Activated naive CD8-positive, alpha-beta T cell treated with anti-CD3 and anti-CD28 coated beads, Interleukin-2, amount 10 ng/mL, durations not matched to agents 7 days and 5 days (primary cell): ENCODE results near the gene GATA2. TPM values are rescaled to one million over a fixed set of nuclear protein-coding genes. Genes with fewer than 3 reads are reported as not detected.

Experiments
- ATAC-seq: fragments of 150-1000 bp; cut with Tn5 transposase; one replicate; pipeline ENCODE4 v1.10.0; 2021; ENCODE audit warnings: low read depth, moderate library complexity
- POLR2A ChIA-PET: fragments of 350-600 bp; sonication (Branson Sonifier 250); formaldehyde crosslinking; loops from one replicate; lab custom pipeline; 2021; ENCODE audit warnings: antibody characterized with exemption; lab: Charles Lee
- DNase-seq: peaks from one replicate; pipeline ENCODE4 v3.0.0; 2021
- H3K27ac Mint-ChIP-seq: one replicate; pipeline ENCODE4 v1.8.0; 2022; ENCODE audit warnings: mild to moderate bottlenecking, mixed read lengths
- H3K27me3 Mint-ChIP-seq: one replicate; pipeline ENCODE4 v1.8.0; 2022; ENCODE audit warnings: mild to moderate bottlenecking, moderate library complexity, mixed read lengths
- H3K36me3 Mint-ChIP-seq: one replicate; pipeline ENCODE4 v1.8.0; 2021; ENCODE audit warnings: mild to moderate bottlenecking, mixed read lengths
- H3K4me1 Mint-ChIP-seq: one replicate; pipeline ENCODE4 v1.8.0; 2021; ENCODE audit warnings: mixed read lengths
- H3K4me3 Mint-ChIP-seq: one replicate; pipeline ENCODE4 v1.8.0; 2022; ENCODE audit warnings: mild to moderate bottlenecking, moderate library complexity, mixed read lengths
- H3K9me3 Mint-ChIP-seq: one replicate; pipeline ENCODE4 v1.8.0; 2021; ENCODE audit warnings: mixed read lengths
- total RNA-seq, 2 experiments: library from RNA; stranded (reverse); gene quantifications; one replicate each; pipeline ENCODE4 v1.2.3, GENCODE V29; 2021

The GATA2 gene
- not detected for total RNA-seq

DNA sequence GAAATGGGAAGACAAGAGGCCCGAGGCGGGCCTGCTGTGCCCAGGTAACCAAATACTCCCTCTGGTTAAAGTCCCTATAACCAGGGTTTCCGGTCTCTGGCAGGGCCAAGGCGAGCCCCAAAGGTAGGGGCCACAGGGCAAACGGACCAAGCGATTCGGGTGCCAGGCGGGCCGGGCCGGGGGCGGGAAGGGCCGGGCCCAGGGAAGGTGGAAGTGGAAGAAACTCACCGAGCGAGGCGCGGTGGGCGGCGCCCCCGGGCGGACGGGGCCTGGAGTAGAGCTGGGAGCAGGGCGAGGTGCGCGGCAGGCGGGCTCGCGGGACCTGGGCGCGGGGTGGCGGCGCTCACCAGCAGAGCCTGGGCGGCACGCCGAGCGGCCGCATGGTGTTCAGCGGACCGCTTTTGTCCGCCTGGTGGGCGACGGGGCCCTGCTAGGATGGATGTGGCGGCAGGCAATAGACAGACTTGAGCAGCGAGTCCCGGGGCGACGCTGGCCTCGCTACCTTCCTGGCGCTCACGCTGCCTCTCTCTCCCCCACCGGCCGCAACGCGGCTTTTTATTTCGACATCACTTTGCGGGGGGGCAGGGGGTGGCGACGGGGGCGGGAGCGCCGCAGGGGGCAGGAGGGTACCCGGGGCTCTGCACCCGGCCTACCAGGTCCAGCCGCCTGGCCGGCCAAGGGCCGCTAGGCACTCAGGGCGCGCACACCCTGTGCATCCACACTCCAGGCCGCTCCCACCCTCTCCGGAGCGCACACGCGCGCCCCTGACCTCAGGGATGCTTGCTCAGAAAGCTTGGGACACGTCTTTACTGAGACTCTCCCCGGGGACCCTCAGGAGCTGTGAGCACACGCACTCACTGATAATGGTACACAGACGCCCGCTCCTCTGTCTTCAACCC lies at the start of gene GATA2:
GATA2 (minus strand) TSS at position 531 of the 899 bp plus-strand sequence. CDS start 6,170 bp downstream, outside the sequence.
- H3K4me1 Mint-ChIP-seq, result peaks cover 12% of the 10 kb centered on the region
- H3K27ac Mint-ChIP-seq, result peak within 1 kb of the TSS; percentile 34
- DNase-seq (peak; percentile 65), ATAC-seq (peak; percentile 27)
- POLR2A ChIA-PET, result no interaction called here
- no peaks in the 10 kb centered on the region for H3K9me3 Mint-ChIP-seq
- H3K27me3 Mint-ChIP-seq, result peaks cover 74% of the 10 kb centered on the region
- no peaks in the 10 kb centered on the region for H3K36me3 Mint-ChIP-seq
- H3K4me3 Mint-ChIP-seq, result no peak within 1 kb of the TSS

DNA sequence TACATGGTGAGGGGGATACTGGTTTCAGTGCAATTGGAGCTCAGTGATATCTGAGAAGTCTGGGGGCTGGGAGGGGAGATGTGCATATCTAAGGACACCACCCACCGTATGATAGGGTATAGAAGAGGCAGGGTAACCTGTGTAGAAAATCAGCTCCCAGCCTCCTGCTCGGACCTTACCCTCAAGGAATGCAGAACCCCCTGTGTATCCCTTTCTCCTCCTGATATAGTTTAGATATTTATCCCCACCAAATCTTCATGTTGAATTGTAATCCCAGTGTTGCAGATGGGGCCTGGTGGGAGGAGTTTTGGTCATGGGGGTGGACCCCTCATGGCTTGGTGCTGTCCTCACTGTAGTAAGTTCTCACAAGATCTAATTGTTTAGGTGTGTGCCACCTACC lies 48.2 kb upstream of the GATA2 start:
- POLR2A ChIA-PET, result no interaction called here
- peaks cover 26% of the 10 kb centered on the region for H3K27me3 Mint-ChIP-seq
- no peaks in the 10 kb centered on the region for H3K4me1 Mint-ChIP-seq
- no peak overlapping the region for H3K27ac Mint-ChIP-seq
- no peak for DNase-seq
- ATAC-seq, result no peak
- no peak overlapping the region for H3K4me3 Mint-ChIP-seq
- no peaks in the 10 kb centered on the region for H3K9me3 Mint-ChIP-seq
- no peaks in the 10 kb centered on the region for H3K36me3 Mint-ChIP-seq

DNA sequence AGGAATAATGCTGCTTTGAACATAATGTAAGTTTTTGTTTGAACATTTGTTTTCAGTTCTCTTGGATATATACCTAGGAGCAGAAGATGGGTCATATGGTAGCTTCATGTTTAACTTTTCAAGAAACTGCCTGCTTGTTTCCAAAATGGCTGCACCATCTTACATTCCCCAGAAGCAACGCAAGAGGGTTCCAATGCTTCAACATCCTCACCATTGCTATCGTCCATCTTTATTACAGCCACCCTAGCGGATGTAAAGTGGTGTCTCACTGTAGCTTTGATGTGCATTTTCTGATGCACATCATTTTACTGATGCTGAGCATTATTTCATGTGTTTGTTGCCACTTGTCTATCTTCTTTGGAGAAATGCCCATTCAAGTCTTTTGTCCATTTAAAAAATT lies 46.4 kb upstream of the GATA2 start:
- DNase-seq (no peak), ATAC-seq (no peak)
- Mint-ChIP-seq H3K27me3 (peaks cover 43% of the 10 kb centered on the region), H3K9me3 (no peaks in the 10 kb centered on the region), H3K27ac (no peak overlapping the region), H3K36me3 (no peaks in the 10 kb centered on the region), H3K4me3 (no peak overlapping the region), H3K4me1 (no peaks in the 10 kb centered on the region)
- POLR2A ChIA-PET, result no interaction called here

DNA sequence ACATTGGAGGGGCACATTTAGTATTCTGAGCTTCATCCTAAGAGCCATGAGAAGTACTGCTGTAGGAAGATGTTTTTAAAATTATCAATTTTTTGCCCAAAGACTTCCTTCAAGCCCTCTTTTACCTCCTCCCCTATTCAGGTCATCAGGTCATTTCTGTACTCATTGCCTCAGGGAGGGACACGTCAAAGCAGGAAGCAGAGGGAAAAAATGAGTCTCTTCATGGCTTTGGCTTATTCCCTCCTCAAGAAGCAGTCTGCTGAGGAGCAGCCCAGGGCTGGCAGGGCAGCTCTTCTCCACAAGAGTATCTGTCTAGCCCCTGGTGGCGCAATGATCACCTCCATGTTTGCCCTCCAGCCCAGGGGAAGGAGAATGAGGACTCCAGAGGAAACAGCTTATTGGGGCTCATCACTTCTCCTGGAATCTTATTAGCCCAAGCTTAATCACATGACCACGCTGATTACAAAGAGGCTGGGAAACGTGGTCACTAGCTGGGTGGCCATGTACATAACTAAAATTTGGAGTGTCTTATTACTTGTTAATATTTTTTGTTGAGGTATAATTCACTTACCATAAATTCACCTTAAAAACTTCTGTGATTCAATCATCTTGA lies 44.2 kb upstream of the GATA2 start:
- Mint-ChIP-seq H3K4me1 (no peaks in the 10 kb centered on the region), H3K9me3 (no peaks in the 10 kb centered on the region), H3K4me3 (no peak overlapping the region), H3K27ac (peak overlapping the region; percentile 50), H3K36me3 (no peaks in the 10 kb centered on the region), H3K27me3 (peaks cover 55% of the 10 kb centered on the region)
- ATAC-seq, result no peak
- DNase-seq, result no peak
- POLR2A ChIA-PET, result no interaction called here

DNA sequence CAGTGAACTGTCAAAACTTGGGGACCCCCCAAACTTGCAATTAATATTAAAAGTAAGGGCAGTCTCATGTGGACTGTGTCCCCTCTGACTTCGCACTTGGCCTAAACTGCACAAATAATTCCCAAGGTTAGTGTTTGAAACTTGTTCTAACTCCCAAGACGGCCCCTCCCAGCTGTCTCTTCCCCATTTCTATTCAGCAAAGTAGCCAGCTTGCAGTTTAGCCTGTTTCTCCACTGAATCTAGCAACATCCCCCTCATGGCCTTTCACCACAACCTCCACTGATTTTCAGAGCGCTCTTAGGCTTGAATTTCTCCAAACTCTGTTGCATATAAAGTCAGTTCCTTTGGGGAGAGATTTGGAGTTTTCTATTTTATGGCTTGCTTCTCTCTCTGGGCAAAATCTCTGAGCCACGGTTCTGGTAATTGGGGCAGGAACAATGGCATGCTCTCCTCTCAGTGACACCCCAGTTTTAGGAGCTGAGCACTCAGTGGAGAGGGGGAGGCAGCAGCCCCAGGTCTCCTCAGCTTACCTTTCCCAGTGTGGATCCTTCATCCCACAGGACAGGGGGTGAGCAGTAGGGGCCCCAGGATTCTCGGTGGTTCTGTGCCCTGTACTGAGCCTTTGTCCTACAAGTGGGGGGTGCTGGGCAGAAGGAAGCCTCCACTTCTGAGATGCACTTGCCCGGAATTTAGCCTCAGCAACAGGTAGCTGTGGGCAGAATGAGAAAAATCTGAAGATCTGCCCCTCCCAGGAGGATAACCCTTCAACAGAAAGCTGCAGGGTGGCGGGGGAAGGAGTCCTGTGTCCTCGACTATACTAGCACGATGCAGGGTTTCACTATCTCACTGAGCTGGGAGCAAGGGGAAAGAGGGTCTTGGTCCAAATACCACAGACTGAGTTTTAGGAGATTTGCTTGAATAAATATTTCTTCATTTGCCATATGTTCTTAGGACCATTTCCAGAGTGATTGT lies 39.3 kb upstream of the GATA2 start:
- Mint-ChIP-seq H3K4me3 (no peak overlapping the region), H3K9me3 (no peaks in the 10 kb centered on the region), H3K36me3 (no peaks in the 10 kb centered on the region), H3K27me3 (peaks cover 82% of the 10 kb centered on the region), H3K27ac (no peak overlapping the region), H3K4me1 (no peaks in the 10 kb centered on the region)
- ATAC-seq, result no peak
- POLR2A ChIA-PET, result no interaction called here
- no peak for DNase-seq

DNA sequence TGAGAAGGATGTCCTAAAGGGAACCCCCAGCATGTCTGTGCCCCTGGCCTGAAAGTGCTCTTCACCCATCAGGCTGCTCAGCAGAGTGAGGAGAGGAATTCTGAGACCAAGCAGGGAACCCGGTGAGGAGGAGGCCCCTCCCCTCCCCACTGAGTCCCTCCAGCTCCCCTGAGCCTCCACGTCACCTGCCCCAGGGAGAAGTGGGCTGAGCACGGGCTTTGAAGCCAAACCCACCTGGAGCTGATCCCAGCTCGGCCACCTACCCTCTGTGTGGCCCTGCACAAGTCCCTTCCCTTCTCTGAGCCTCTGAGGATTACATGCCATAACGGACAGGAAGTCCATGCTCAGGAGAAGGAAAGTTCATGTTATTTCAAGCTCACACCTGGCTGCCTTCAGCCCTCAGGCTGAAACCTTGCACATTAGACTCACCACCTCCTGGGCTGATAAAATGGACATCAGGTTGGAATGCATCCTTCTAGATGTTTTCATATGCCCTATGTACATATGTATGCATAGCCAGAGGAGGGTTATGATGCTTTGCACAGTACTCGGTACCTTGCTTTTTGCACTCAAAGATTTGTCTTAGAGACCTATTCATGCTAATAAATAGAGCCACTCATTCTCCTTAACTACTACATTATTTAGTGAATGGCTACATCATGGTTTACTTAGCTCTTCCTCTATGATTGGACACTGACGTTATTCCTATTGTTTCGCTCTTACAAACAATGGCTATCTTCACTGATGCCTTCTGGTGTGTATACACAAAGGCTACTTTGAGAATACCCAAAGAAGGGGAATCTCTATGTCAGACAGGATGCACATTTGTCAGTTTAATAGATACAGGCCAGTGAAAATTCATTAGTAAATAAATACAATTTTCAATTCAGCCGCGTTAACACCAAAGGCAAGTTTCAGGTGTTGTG lies 31.6 kb upstream of the GATA2 start:
- POLR2A ChIA-PET, result no interaction called here

DNA sequence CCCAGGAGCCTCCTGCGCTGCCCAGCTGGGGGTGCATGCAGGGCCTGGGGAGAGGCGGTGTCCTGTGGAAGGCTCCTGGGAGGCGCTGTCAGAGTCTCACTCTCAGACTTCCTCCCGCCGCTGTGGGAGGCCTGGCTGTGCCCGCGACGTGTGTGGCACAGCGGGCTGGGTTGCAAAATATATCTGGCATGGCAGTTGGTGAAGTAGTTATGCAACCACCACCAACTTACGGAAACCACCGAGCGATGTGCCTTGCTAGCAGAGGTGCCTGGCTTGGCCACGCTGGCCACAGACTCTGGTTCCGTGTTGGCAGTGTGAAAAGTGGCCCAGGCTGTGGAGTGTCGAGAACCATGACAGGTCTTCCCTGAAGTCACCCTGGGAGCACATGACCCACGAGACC lies 30.6 kb upstream of the GATA2 start:
- no peak for DNase-seq
- no peaks in the 10 kb centered on the region for H3K9me3 Mint-ChIP-seq
- H3K27me3 Mint-ChIP-seq, result peaks cover 37% of the 10 kb centered on the region
- H3K36me3 Mint-ChIP-seq, result no peaks in the 10 kb centered on the region
- no peaks in the 10 kb centered on the region for H3K4me1 Mint-ChIP-seq
- ATAC-seq, result no peak
- no peak overlapping the region for H3K4me3 Mint-ChIP-seq
- POLR2A ChIA-PET, result no interaction called here
- H3K27ac Mint-ChIP-seq, result no peak overlapping the region

More for the DNA sequence above, 31.6 kb upstream of the GATA2 start:
- H3K27ac Mint-ChIP-seq, result no peak overlapping the region
- DNase-seq (no peak), ATAC-seq (no peak)
- no peaks in the 10 kb centered on the region for H3K4me1 Mint-ChIP-seq
- no peaks in the 10 kb centered on the region for H3K9me3 Mint-ChIP-seq
- no peaks in the 10 kb centered on the region for H3K36me3 Mint-ChIP-seq
- H3K4me3 Mint-ChIP-seq, result no peak overlapping the region
- H3K27me3 Mint-ChIP-seq, result peaks cover 37% of the 10 kb centered on the region

DNA sequence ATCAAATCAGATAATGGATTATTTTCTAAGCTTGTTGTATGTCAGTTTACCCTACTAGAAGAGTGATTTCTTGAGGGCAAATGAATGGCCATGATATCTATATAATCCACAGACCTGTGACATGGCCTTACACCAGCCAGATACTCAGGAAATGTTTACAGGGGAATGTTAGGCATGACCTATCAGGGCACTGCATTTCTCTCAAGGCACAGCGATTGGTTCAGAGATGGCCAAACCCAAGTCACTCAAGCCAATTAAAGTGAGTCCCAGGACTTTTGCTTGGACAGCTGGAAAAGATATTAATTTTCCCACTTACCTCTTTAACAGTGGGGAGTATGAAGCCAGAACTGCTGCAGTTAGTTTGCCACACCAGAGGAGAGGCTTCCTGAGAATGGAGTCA lies 28.7 kb upstream of the GATA2 start:
- Mint-ChIP-seq H3K36me3 (no peaks in the 10 kb centered on the region), H3K4me3 (no peak overlapping the region), H3K4me1 (no peaks in the 10 kb centered on the region), H3K27me3 (peaks cover 25% of the 10 kb centered on the region), H3K27ac (no peak overlapping the region), H3K9me3 (no peaks in the 10 kb centered on the region)
- DNase-seq (no peak), ATAC-seq (no peak)
- POLR2A ChIA-PET, result no interaction called here

DNA sequence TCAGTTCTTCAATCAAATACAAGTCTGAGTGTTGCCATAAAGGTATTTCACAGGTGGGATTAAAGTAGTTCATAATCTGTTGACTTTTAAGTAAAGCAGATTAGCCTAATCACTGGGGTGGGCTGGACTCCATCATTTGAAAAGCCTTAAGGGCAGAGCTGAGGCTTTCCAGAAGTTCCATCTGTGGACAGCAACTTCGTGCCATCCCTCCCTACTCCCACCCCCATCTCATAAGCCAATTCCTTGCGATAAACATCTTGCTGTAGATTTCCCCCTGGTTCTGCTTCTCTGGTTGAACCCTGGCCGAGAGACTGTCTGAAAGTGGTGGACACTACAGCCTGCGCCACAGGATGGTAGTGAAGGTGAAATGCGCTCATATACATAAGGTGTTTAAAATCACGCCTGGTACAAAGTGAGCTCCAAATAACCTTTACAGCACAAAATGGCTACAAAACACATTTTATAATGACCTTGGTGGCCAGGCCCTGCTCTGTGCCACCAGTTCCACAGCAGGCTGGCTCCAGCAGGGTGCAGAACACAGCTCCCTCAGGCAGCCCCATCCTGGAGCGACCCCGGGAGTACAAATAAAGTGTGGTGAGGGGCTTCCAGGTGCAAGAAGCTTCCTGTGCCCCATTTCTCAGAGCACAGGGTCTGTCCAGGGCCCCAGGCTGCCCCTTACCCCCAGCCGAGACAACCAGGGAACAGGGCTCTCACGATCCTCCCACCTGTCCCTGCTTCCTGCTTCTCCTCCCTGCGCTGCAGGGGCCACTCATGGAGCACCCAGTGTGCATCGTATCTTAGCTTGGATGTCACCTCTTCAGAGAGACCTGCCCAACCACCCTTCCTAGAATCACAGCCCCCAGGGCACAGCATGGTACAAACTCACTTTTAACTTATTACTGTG lies 25.8 kb upstream of the GATA2 start:
- Mint-ChIP-seq H3K4me3 (no peak overlapping the region), H3K4me1 (no peaks in the 10 kb centered on the region), H3K9me3 (peaks cover 8% of the 10 kb centered on the region), H3K27ac (no peak overlapping the region), H3K27me3 (peaks cover 38% of the 10 kb centered on the region), H3K36me3 (peaks cover 2% of the 10 kb centered on the region)
- POLR2A ChIA-PET, result no interaction called here
- DNase-seq, result no peak
- no peak for ATAC-seq

DNA sequence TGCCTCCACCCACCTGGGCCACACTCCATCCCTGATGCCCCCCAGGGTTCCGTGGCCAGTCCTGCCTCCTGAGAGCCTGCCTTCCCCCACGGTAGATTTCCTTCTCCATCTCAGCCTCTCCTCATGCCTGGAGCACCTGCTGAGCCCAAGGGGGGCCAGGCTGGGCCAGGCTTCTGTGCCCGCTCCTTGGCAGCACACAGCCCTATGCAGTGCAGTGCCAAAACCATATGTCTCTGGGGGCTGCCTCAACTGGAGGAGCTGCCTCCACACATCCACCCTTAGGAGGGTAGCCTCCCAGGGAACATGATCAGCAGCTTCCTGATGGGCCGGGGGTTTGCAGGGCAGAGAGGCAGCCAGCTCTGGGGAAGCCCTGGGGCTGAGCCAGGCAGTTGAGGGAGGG lies 24.6 kb upstream of the GATA2 start:
- Mint-ChIP-seq H3K27ac (no peak overlapping the region), H3K9me3 (peaks cover 12% of the 10 kb centered on the region), H3K4me3 (no peak overlapping the region), H3K36me3 (peaks cover 2% of the 10 kb centered on the region), H3K27me3 (peaks cover 42% of the 10 kb centered on the region), H3K4me1 (no peaks in the 10 kb centered on the region)
- DNase-seq, result no peak
- POLR2A ChIA-PET, result no interaction called here
- no peak for ATAC-seq

DNA sequence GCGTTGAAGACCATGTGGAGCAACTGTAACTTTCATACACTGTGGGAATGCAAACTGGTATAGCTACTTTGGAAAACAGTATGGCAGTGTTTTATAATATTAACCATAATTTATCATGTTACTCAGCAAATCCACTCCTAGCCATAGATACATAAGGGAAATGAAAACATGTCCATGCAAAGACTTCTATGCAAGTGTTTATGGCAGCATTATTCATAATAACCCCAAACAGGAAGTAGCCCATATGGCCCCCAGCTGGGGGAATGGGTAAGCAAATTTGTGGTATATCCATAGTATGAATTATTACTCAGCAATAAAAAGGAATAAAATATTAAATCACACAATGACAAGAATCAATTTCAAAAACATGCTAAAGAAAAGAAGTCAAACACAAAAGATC lies 23.0 kb upstream of the GATA2 start:
- no peak overlapping the region for H3K4me3 Mint-ChIP-seq
- no peak overlapping the region for H3K27ac Mint-ChIP-seq
- DNase-seq, result no peak
- H3K9me3 Mint-ChIP-seq, result peaks cover 12% of the 10 kb centered on the region
- POLR2A ChIA-PET, result no interaction called here
- ATAC-seq, result no peak
- H3K27me3 Mint-ChIP-seq, result peaks cover 50% of the 10 kb centered on the region
- H3K4me1 Mint-ChIP-seq, result no peaks in the 10 kb centered on the region
- H3K36me3 Mint-ChIP-seq, result peaks cover 2% of the 10 kb centered on the region

DNA sequence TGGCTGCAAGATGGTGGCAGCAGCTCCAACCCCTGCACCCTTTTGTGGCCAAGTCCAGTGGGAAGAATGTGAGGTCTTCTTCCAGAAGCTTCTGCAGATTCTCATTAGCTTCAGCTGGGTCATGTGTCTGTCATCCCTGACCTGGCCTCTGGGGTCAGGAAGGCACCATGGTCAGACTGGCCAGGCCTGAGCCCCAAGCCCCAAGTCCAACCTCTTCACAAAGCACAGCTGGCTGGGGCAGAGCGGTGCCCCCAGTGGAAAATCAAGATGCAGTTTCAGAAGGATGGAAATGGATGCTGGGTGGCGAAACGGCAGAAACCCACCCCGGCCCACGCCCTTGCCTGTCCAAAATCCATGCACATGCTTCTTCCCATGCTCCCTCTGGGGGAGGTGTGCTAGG lies 15.9 kb upstream of the GATA2 start:
- Mint-ChIP-seq H3K27me3 (peaks cover 29% of the 10 kb centered on the region), H3K4me3 (no peak overlapping the region), H3K4me1 (no peaks in the 10 kb centered on the region), H3K27ac (no peak overlapping the region), H3K9me3 (peaks cover 3% of the 10 kb centered on the region), H3K36me3 (no peaks in the 10 kb centered on the region)
- DNase-seq, result no peak
- POLR2A ChIA-PET, result no interaction called here
- no peak for ATAC-seq
